HFFc6 (cell line): ENCODE results near the gene KCNJ12. TPM values are rescaled to one million over a fixed set of nuclear protein-coding genes. Genes with fewer than 3 reads are reported as not detected.
"Not testable (repeated sequence)": the region's sequence is repeated elsewhere in the genome, so short reads cannot be mapped to it uniquely, and the experiment has no call there.

Experiments
- DNase-seq: peaks from one replicate; pipeline ENCODE4 v3.0.0-alpha.2; 2018
- H3K27ac Mint-ChIP-seq: 2 replicates; pipeline ENCODE4 v1.8.0; 2020; ENCODE audit warnings: mild to moderate bottlenecking, mixed read lengths
- H3K27me3 Mint-ChIP-seq: 2 replicates; pipeline ENCODE4 v1.8.0; 2021; ENCODE audit warnings: mild to moderate bottlenecking, moderate library complexity, mixed read lengths; ENCODE audit not compliant: insufficient read depth
- H3K36me3 Mint-ChIP-seq: 2 replicates; pipeline ENCODE4 v1.8.0; 2021; ENCODE audit warnings: low read depth, mixed read lengths
- H3K4me1 Mint-ChIP-seq: 2 replicates; pipeline ENCODE4 v1.8.0; 2020; ENCODE audit warnings: low read depth, mixed read lengths
- H3K4me3 Mint-ChIP-seq: 2 replicates; pipeline ENCODE4 v1.8.0; 2020; ENCODE audit warnings: mild to moderate bottlenecking, moderate library complexity, mixed read lengths
- H3K9me3 Mint-ChIP-seq: 2 replicates; pipeline ENCODE4 v1.8.0; 2020; ENCODE audit warnings: mild to moderate bottlenecking, mixed read lengths
- CTCF ChIP-seq: fragments of 200-600 bp; sonication (generic); IDR thresholded peaks from 2 replicates; pipeline ENCODE4 v1.5.0; 2021; ENCODE audit warnings: antibody characterized with exemption, mild to moderate bottlenecking
- total RNA-seq, 6 experiments: library from RNA; stranded (reverse); fragmentation: NEBNext Ultra II Directional; extraction: Animal tissue kit (Norgen Biotek cat#: 25700); gene quantifications; 2 replicates in 1 of 6; 3 replicates in 5 of 6; pipeline ENCODE4 v1.2.3, GENCODE V29; 2021

KCNJ12 gene
- total RNA-seq, 6 experiments from 2014 or later, result not detected

DNA sequence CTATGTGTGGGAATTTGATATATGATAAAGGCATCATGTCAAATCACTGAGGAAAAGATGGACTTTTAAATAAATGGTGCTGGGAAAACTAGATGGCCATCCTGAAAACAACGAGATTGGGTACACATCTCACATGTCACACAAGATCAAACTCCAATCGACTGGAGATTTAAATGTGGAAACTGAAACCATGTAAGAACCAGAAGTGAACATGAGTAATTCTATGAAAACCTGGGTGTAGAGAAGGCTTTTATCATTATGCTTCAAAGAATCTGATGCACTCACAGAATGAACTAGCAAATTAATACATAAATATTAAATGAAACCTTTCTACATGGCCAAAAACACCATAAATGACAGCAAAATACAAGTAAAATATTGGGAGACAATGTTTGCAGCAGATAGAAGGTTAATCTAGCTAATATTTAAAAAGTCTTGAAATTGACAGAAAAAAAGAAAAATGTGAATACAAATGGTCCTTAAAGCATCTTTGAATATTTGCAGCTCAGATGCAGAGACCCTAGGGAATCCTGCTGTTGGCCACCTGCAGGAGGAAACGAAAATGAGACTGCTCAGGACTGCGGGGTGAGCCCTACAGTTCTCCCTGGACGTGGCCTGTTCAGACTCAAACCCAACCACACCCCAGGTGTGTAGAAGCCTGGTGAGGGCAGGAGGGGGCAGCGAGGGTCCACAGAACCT, 62.3 kb downstream of the KCNJ12 start:
- peaks cover 27% of the 10 kb centered on the region for H3K27me3 Mint-ChIP-seq
- H3K27ac Mint-ChIP-seq, H3K9me3 Mint-ChIP-seq, H3K36me3 Mint-ChIP-seq, H3K4me3 Mint-ChIP-seq, H3K4me1 Mint-ChIP-seq, DNase-seq: not testable (repeated sequence)

GRCh38 chr17:21439015-21439336, 62.8 kb downstream of the KCNJ12 start:
- peaks cover 22% of the 10 kb centered on the region for H3K27me3 Mint-ChIP-seq
- DNase-seq, H3K4me1 Mint-ChIP-seq, H3K9me3 Mint-ChIP-seq, H3K4me3 Mint-ChIP-seq, H3K27ac Mint-ChIP-seq, H3K36me3 Mint-ChIP-seq: not testable (repeated sequence)

DNA sequence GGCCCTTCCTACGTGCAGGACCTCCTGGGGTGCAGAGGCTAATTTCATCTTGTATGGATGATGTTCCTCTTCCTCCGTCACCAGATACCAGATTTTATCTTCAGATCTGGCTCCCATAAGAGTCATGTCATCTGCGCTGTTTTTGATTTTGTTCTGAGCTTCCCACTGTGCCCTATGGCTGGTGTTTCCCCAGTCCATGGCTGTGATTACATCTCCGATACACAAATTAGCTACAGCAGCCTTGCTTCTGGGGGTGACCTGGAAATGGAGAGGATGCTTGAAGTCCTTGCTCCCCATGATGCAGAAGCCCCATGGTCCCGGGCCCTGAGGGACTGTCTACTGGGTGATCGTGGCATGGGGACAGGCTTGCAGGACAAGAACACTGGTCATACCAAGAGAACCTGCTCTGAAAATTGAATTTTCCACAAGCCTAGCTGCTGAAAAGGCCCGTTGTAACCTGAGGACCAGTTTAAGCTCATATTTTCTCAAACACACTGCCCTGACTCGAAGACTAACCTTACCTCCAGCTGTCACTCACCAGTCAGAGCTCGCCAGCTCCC, 69.0 kb downstream of the KCNJ12 start:
- Mint-ChIP-seq H3K4me1 (peaks cover 6% of the 10 kb centered on the region; the same call in 1 of the 2 replicates), H3K27ac (no peak overlapping the region), H3K27me3 (peaks cover 14% of the 10 kb centered on the region), H3K36me3 (no peaks in the 10 kb centered on the region), H3K9me3 (no peaks in the 10 kb centered on the region), H3K4me3 (no peak overlapping the region)
- TF ChIP-seq CTCF, result no peak
- DNase-seq, result no peak

GRCh38 chr17:21447552-21447951, 71.4 kb downstream of the KCNJ12 start:
- not testable (repeated sequence) for H3K4me3 Mint-ChIP-seq, DNase-seq, H3K36me3 Mint-ChIP-seq, H3K9me3 Mint-ChIP-seq, H3K27ac Mint-ChIP-seq
- Mint-ChIP-seq H3K27me3 (peaks cover 17% of the 10 kb centered on the region), H3K4me1 (peaks cover 12% of the 10 kb centered on the region)

DNA sequence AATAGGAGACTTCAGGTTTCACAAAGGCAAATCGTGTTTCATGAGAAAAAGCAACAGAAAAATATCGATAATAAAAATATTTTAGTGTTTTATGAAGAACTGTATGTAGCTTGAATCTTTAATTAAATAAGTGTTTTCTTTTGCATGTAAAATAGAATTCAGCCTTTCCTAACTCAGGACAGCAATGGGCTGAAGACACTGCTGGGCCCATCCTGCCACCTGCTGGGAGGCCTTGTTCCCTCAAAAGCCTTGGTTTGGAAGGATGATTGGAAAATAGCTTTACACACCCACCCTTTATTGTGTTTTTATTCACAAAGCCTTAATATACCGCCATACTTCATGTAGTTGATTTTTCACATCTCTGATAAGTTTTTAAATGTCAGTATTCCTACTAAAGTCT, 73.7 kb downstream of the KCNJ12 start:
- Mint-ChIP-seq H3K4me1 (peaks cover 14% of the 10 kb centered on the region), H3K27me3 (peaks cover 29% of the 10 kb centered on the region)
- TF ChIP-seq CTCF, result peak; percentile 75
- H3K27ac Mint-ChIP-seq, H3K9me3 Mint-ChIP-seq, H3K4me3 Mint-ChIP-seq, H3K36me3 Mint-ChIP-seq, DNase-seq: not testable (repeated sequence)

- H3K4me1 Mint-ChIP-seq, result peaks cover 20% of the 10 kb centered on the region
- no peak for DNase-seq
- H3K36me3 Mint-ChIP-seq, result no peaks in the 10 kb centered on the region
- no peak overlapping the region for H3K4me3 Mint-ChIP-seq
- no peaks in the 10 kb centered on the region for H3K9me3 Mint-ChIP-seq
- peaks cover 25% of the 10 kb centered on the region for H3K27me3 Mint-ChIP-seq
- H3K27ac Mint-ChIP-seq, result no peak overlapping the region
- TF ChIP-seq CTCF, result no peak
Observed at GRCh38 chr17:21451975-21452374, 75.8 kb downstream of the KCNJ12 start.

- no peaks in the 10 kb centered on the region for H3K9me3 Mint-ChIP-seq
- DNase-seq, result peak; percentile 15
- peak; percentile 73 for TF ChIP-seq CTCF
- H3K27ac Mint-ChIP-seq, result no peak overlapping the region
- no peaks in the 10 kb centered on the region for H3K36me3 Mint-ChIP-seq
- H3K4me1 Mint-ChIP-seq, result peaks cover 23% of the 10 kb centered on the region
- peaks cover 25% of the 10 kb centered on the region for H3K27me3 Mint-ChIP-seq
- H3K4me3 Mint-ChIP-seq, result no peak overlapping the region; the same call in 1 of the 2 replicates
Observed at GRCh38 chr17:21452377-21453143, 76.4 kb downstream of the KCNJ12 start.
